OCI-LY3 (cell line): ENCODE results near the gene NOC4L.

ENCODE experiments used
- EZH2phosphoT487 ChIP-seq: fragments of 200-600 bp; shearing (Covaris generic); IDR thresholded peaks from 2 replicates; pipeline ENCODE4 v1.6.1; 2018; ENCODE audit warnings: antibody characterized with exemption, mixed run types, low read depth
- TF ChIP-seq, protein P1 (sequence below): fragments of 200-600, 300-600 bp; sonication (generic); IDR thresholded peaks from 2 replicates; pipeline ENCODE4 v1.5.1; 2014; ENCODE audit warnings: antibody characterized with exemption, low read length, low read depth

DNA sequence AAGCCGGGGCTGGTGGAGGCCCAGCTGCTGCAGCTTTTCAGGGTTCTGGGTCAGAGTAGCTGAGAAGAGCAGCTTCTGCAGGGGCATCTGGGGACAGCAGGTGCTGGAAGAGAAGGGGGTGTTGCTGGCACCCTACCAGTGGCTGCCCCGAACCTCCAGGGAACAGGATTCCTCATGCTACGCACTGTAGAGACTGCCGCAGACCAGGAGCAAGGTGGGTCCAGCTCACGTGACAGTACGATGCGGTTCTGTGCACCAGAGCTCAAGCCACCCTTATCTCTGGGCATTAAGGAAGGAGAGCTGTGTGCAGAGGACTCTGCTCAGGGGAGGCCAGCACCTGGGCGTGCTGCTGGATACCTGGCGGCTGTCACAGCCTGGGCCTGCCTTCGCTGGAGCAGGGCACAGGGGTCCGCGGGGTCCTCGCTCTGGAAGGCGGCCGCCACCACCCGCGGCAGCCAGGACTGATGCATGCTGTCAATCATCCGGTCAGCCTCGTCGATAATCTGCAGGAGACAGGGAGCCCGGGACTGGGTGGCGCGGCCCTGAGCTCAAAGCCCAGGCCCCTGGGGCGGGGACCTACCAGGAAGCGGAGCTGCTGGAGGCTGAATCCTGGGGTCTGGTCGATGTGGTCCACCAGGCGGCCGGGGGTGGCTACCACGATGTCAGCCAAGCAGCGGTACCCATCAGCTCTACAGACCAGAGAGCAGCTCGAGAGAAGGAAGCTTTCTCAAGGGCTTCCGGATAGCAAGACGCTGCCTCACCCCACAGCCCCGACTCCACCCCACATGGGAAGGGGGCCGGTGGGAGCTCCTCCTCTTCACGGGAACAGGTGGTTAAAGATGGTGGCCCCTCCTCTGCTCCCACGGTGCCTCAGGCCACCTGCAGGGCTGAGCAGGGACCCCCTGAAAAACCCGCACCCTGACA, 3.1 kb upstream of the NOC4L start:
- TF ChIP-seq, protein P1, sequence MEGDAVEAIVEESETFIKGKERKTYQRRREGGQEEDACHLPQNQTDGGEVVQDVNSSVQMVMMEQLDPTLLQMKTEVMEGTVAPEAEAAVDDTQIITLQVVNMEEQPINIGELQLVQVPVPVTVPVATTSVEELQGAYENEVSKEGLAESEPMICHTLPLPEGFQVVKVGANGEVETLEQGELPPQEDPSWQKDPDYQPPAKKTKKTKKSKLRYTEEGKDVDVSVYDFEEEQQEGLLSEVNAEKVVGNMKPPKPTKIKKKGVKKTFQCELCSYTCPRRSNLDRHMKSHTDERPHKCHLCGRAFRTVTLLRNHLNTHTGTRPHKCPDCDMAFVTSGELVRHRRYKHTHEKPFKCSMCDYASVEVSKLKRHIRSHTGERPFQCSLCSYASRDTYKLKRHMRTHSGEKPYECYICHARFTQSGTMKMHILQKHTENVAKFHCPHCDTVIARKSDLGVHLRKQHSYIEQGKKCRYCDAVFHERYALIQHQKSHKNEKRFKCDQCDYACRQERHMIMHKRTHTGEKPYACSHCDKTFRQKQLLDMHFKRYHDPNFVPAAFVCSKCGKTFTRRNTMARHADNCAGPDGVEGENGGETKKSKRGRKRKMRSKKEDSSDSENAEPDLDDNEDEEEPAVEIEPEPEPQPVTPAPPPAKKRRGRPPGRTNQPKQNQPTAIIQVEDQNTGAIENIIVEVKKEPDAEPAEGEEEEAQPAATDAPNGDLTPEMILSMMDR, result no peak
- no peak for TF ChIP-seq EZH2phosphoT487
